ENCODE data around the gene MN1.

MN1 gene

GRCh38 chr22:27801616-27802345 lies at the start of gene MN1:
TSS of gene MN1 (minus strand) at chr22:27801756. CDS start at chr22:27800543, 1,213 bp downstream.
- DNase-seq (ENCODE audit: low spot score) = peak; percentile 84

- no peak for DNase-seq (ENCODE audit: low spot score)
These were observed 48.5 kb upstream of the MN1 start for GRCh38 chr22:27850000-27850521.

- no peak for DNase-seq (ENCODE audit: low spot score)
These were observed 46.4 kb upstream of the MN1 start for GRCh38 chr22:27848005-27848404.

- no peak for DNase-seq (ENCODE audit: low spot score)
These were observed 45.4 kb upstream of the MN1 start for GRCh38 chr22:27846910-27847309.

- DNase-seq (ENCODE audit: low spot score) = no peak
These were observed 44.7 kb upstream of the MN1 start for GRCh38 chr22:27846248-27846757.

GRCh38 chr22:27845644-27846043 lies 44.1 kb upstream of the MN1 start:
- no peak for DNase-seq (ENCODE audit: low spot score)

- no peak for DNase-seq (ENCODE audit: low spot score)
These were observed 43.4 kb upstream of the MN1 start for GRCh38 chr22:27844656-27845591.

GRCh38 chr22:27844256-27844655 lies 42.7 kb upstream of the MN1 start:
- no peak for DNase-seq (ENCODE audit: low spot score)

GRCh38 chr22:27843441-27843840 lies 41.9 kb upstream of the MN1 start:
- DNase-seq (ENCODE audit: low spot score) = no peak

- no peak for DNase-seq (ENCODE audit: low spot score)
These were observed 41.3 kb upstream of the MN1 start for GRCh38 chr22:27842669-27843431.

- no peak for DNase-seq (ENCODE audit: low spot score)
These were observed 40.6 kb upstream of the MN1 start for GRCh38 chr22:27842201-27842600.

- DNase-seq (ENCODE audit: low spot score) = no peak
These were observed 38.9 kb upstream of the MN1 start for GRCh38 chr22:27840436-27840835.

GRCh38 chr22:27839057-27839660 lies 37.6 kb upstream of the MN1 start:
- no peak for DNase-seq (ENCODE audit: low spot score)

GRCh38 chr22:27836181-27836580 lies 34.6 kb upstream of the MN1 start:
- no peak for DNase-seq (ENCODE audit: low spot score)

- DNase-seq (ENCODE audit: low spot score) = no peak
These were observed 33.9 kb upstream of the MN1 start for GRCh38 chr22:27835446-27835845.

- no peak for DNase-seq (ENCODE audit: low spot score)
These were observed 33.0 kb upstream of the MN1 start for GRCh38 chr22:27834364-27835185.

- no peak for DNase-seq (ENCODE audit: low spot score)
These were observed 32.2 kb upstream of the MN1 start for GRCh38 chr22:27833803-27834202.

GRCh38 chr22:27832606-27833005 lies 31.1 kb upstream of the MN1 start:
- no peak for DNase-seq (ENCODE audit: low spot score)

- no peak for DNase-seq (ENCODE audit: low spot score)
These were observed 28.1 kb upstream of the MN1 start for GRCh38 chr22:27829620-27830019.
